ENCODE results near the gene AJAP1. TPM values are rescaled to one million over a fixed set of nuclear protein-coding genes. Genes with fewer than 3 reads are reported as not detected.

AJAP1 gene
- total RNA-seq, 1 experiment from 2014 or later: not detected

DNA sequence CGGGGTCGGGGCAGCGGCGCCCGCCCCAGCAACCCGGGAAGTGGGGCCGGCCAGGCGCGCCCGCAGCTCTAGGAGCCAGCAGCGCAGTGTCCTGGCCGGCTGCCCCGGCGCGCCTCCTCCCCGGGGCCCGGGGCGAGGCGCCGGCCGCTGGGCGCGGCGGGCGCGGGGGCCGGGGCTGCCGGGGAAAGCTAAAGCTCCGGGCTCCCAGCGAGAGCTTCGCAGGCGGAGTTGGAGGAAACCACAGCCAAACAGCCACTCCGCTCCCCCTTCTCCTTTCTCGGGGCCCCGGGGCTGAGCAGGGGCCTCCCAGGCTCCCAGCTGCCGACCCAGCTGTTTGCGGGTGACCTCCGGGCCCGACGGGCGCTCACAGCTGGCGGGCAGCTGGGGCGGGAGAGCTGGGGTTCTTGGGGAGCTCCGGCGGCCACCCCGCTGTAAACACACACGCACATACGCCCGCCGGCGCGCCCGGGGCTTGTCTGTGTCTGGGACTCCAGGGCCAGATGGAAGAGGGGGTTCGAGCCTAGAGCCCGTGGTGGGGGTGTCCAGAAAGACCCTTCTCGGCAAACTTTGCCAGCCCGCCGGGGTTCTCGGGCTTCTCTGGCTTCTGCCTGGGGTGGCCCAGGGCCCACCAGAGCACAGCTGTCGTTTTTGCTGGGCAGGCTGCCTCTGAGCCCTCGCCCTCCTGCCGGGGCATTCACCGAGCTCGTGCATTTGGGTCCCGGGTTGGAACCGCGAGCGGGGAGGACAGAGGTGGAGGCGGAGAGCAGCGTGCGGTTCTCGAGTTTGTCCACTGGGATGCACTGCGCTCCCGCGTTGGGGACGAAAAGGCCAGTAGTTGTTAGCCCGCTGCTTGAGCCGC lies 1.5 kb downstream of the AJAP1 start:
- H3K4me3 ChIP-seq (ENCODE audit: low read depth in 2 of 2, low read length in 2 of 2): no peak overlapping the region
- POLR2A ChIA-PET: no interaction called here

DNA sequence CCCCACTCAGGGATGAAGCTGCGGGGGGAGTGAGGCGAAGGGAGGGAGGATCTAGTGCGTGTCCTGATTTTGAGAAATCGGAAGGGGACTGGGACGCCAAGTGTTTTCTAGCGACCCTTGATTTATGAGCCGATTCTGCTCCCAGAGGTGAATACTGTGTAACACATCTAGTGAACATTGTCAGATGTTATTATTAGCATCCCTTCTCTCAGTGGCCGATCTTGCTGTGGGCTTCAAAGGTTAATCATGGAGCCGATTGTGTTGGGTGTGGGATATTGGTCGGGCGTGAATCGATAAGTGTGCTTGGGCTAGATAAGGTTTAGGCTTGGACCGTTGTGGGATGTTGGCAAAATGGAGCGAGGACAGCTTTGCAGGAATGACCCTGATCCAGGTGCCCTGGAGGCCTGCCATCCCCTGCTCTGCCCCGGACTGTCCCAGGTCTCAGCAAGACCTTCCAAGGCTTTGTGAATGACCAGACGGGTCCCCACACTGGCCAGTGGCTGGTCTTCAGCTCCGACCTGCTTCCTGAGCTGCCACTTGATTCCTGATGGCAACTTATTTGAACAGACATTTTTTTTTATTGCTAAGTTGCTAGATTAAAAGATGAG lies 2.2 kb downstream of the AJAP1 start:
- POLR2A ChIA-PET: no interaction called here
- Histone ChIP-seq H3K36me3 (ENCODE audit: control insufficient read depth, insufficient read depth, low read length) (no peaks in the 10 kb centered on the region), H3K4me1 (ENCODE audit: control insufficient read depth, insufficient read depth, low read length) (no peaks in the 10 kb centered on the region), H3K9me3 (ENCODE audit: control insufficient read depth, insufficient read depth, low read depth, low read length) (no peaks in the 10 kb centered on the region), H3K4me3 (ENCODE audit: low read depth in 2 of 2, low read length in 2 of 2) (no peak overlapping the region), H3K27me3 (ENCODE audit: control insufficient read depth, insufficient read depth, low read length) (peaks cover 2% of the 10 kb centered on the region; the same call in 1 of the 2 replicates), H3K27ac (ENCODE audit: low read length) (no peak overlapping the region)
- TF ChIP-seq, protein P1, sequence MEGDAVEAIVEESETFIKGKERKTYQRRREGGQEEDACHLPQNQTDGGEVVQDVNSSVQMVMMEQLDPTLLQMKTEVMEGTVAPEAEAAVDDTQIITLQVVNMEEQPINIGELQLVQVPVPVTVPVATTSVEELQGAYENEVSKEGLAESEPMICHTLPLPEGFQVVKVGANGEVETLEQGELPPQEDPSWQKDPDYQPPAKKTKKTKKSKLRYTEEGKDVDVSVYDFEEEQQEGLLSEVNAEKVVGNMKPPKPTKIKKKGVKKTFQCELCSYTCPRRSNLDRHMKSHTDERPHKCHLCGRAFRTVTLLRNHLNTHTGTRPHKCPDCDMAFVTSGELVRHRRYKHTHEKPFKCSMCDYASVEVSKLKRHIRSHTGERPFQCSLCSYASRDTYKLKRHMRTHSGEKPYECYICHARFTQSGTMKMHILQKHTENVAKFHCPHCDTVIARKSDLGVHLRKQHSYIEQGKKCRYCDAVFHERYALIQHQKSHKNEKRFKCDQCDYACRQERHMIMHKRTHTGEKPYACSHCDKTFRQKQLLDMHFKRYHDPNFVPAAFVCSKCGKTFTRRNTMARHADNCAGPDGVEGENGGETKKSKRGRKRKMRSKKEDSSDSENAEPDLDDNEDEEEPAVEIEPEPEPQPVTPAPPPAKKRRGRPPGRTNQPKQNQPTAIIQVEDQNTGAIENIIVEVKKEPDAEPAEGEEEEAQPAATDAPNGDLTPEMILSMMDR (IDR thresholded peaks at IDR 0.05): peak; percentile 65; the same call in 1 of the 2 replicates
- TF ChIP-seq, protein P2, sequence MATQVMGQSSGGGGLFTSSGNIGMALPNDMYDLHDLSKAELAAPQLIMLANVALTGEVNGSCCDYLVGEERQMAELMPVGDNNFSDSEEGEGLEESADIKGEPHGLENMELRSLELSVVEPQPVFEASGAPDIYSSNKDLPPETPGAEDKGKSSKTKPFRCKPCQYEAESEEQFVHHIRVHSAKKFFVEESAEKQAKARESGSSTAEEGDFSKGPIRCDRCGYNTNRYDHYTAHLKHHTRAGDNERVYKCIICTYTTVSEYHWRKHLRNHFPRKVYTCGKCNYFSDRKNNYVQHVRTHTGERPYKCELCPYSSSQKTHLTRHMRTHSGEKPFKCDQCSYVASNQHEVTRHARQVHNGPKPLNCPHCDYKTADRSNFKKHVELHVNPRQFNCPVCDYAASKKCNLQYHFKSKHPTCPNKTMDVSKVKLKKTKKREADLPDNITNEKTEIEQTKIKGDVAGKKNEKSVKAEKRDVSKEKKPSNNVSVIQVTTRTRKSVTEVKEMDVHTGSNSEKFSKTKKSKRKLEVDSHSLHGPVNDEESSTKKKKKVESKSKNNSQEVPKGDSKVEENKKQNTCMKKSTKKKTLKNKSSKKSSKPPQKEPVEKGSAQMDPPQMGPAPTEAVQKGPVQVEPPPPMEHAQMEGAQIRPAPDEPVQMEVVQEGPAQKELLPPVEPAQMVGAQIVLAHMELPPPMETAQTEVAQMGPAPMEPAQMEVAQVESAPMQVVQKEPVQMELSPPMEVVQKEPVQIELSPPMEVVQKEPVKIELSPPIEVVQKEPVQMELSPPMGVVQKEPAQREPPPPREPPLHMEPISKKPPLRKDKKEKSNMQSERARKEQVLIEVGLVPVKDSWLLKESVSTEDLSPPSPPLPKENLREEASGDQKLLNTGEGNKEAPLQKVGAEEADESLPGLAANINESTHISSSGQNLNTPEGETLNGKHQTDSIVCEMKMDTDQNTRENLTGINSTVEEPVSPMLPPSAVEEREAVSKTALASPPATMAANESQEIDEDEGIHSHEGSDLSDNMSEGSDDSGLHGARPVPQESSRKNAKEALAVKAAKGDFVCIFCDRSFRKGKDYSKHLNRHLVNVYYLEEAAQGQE (IDR thresholded peaks at IDR 0.05; ENCODE audit: insufficient read depth in 1 of 2, low read depth in 2 of 2, low read length in 1 of 2): no peak
- intact Hi-C loops (cut with micrococcal nuclease; ENCODE audit: unreplicated experiment) (loop anchor here (10.0 kb wide), 1 partner anchor 168 kb away; no protein-coding TSS in a partner anchor), in situ Hi-C loops (cut with HindIII; ENCODE audit: low pct_unique_long_range_greater_than_20kb, low sequenced_read_pairs) (no loop called here)
- DNase-seq (ENCODE audit: low read depth, low spot score): no peak
- ATAC-seq: peak; percentile 52
- CTCF ChIA-PET: interaction anchor here (0.6 to 1.2 kb wide), 2 partner anchors 121 to 723 kb away, joined by 4 read pairs; no protein-coding TSS in a partner anchor
- no TSS peak for BruUV-seq (replicated peaks)

More for the DNA sequence above, 1.5 kb downstream of the AJAP1 start:
- Histone ChIP-seq H3K27ac (ENCODE audit: low read length) (no peak overlapping the region), H3K9me3 (ENCODE audit: control insufficient read depth, insufficient read depth, low read depth, low read length) (no peaks in the 10 kb centered on the region), H3K4me1 (ENCODE audit: control insufficient read depth, insufficient read depth, low read length) (no peaks in the 10 kb centered on the region), H3K36me3 (ENCODE audit: control insufficient read depth, insufficient read depth, low read length) (no peaks in the 10 kb centered on the region), H3K27me3 (ENCODE audit: control insufficient read depth, insufficient read depth, low read length) (peaks cover 2% of the 10 kb centered on the region; the same call in 1 of the 2 replicates)
- in situ Hi-C loops (cut with HindIII; ENCODE audit: low pct_unique_long_range_greater_than_20kb, low sequenced_read_pairs): no loop called here
- CTCF ChIA-PET: interaction anchor here (0.6 to 1.2 kb wide), 2 partner anchors 122 to 724 kb away, joined by 4 read pairs; no protein-coding TSS in a partner anchor
- no TSS peak for BruUV-seq (replicated peaks)
- peak; percentile 85 for ATAC-seq
- DNase-seq (ENCODE audit: low read depth, low spot score): no peak
- TF ChIP-seq, protein P1 (IDR thresholded peaks at IDR 0.05): peak; percentile 89
- no peak for TF ChIP-seq SIN3A (IDR thresholded peaks at IDR 0.05; ENCODE audit: borderline replicate concordance, insufficient read depth, low read depth, low read length)
- TF ChIP-seq, protein P2 (IDR thresholded peaks at IDR 0.05; ENCODE audit: insufficient read depth in 1 of 2, low read depth in 2 of 2, low read length in 1 of 2): no peak
- no peak for TF ChIP-seq TCF7L2 (IDR thresholded peaks at IDR 0.05; ENCODE audit: low read depth, low read length)
- intact Hi-C loops (cut with micrococcal nuclease; ENCODE audit: unreplicated experiment): loop anchor here (10.0 kb wide), 1 partner anchor 169 kb away; no protein-coding TSS in a partner anchor

All from Panc1 (cell line).